Dendritic cell treated with granulocyte-macrophage colony-stimulating factor and Interleukin-4, amounts not matched to agents 40 ng/mL and 50 ng/mL, for 4 days (primary cell): ENCODE results near the gene IFI27L1.
"Not testable (repeated sequence)": the region's sequence is repeated elsewhere in the genome, so short reads cannot be mapped to it uniquely, and the experiment has no call there.

Experiments used
- H3K27ac Mint-ChIP-seq: one replicate; pipeline ENCODE4 v1.8.0; 2022; ENCODE audit warnings: mild to moderate bottlenecking, mixed read lengths
- H3K27me3 Mint-ChIP-seq: one replicate; pipeline ENCODE4 v1.8.0; 2022; ENCODE audit warnings: mild to moderate bottlenecking, mixed read lengths
- H3K36me3 Mint-ChIP-seq: one replicate; pipeline ENCODE4 v1.8.0; 2022; ENCODE audit warnings: low read depth, mixed read lengths
- H3K4me1 Mint-ChIP-seq: one replicate; pipeline ENCODE4 v1.8.0; 2022; ENCODE audit warnings: low read depth, mixed read lengths
- H3K4me3 Mint-ChIP-seq: one replicate; pipeline ENCODE4 v1.8.0; 2022; ENCODE audit warnings: mild to moderate bottlenecking, moderate library complexity, mixed read lengths
- H3K9me3 Mint-ChIP-seq: one replicate; pipeline ENCODE4 v1.8.0; 2022; ENCODE audit warnings: mixed read lengths
- intact Hi-C: fragments of 100-400 bp; cut with micrococcal nuclease; formaldehyde crosslinking; loops from one replicate; pipeline ENCODE4 v1.15.0; 2022

IFI27L1 gene

GRCh38 chr14:94054401-94054800 lies 26.7 kb upstream of the IFI27L1 start:
- Mint-ChIP-seq H3K36me3 (peaks cover 98% of the 10 kb centered on the region), H3K9me3 (no peaks in the 10 kb centered on the region), H3K4me3 (no peak overlapping the region), H3K27ac (no peak overlapping the region), H3K27me3 (no peaks in the 10 kb centered on the region), H3K4me1 (peaks cover 15% of the 10 kb centered on the region)
- intact Hi-C loops = no loop called here

GRCh38 chr14:94054936-94055335 lies 26.2 kb upstream of the IFI27L1 start:
- peaks cover 15% of the 10 kb centered on the region for H3K4me1 Mint-ChIP-seq
- no peaks in the 10 kb centered on the region for H3K9me3 Mint-ChIP-seq
- H3K36me3 Mint-ChIP-seq = peaks cover 98% of the 10 kb centered on the region
- no peak overlapping the region for H3K4me3 Mint-ChIP-seq
- H3K27me3 Mint-ChIP-seq = no peaks in the 10 kb centered on the region
- intact Hi-C loops = no loop called here
- H3K27ac Mint-ChIP-seq = no peak overlapping the region

- intact Hi-C loops = no loop called here
- H3K4me3 Mint-ChIP-seq = no peak overlapping the region
Measured at GRCh38 chr14:94056579-94057308, 24.4 kb upstream of the IFI27L1 start.

GRCh38 chr14:94058128-94058673 lies 22.9 kb upstream of the IFI27L1 start:
- Mint-ChIP-seq H3K27ac (no peak overlapping the region), H3K4me1 (peaks cover 28% of the 10 kb centered on the region), H3K4me3 (no peak overlapping the region), H3K36me3 (peaks cover 98% of the 10 kb centered on the region), H3K27me3 (no peaks in the 10 kb centered on the region), H3K9me3 (no peaks in the 10 kb centered on the region)
- intact Hi-C loops = no loop called here

More at GRCh38 chr14:94056579-94057308, 24.4 kb upstream of the IFI27L1 start:
- Mint-ChIP-seq H3K9me3 (no peaks in the 10 kb centered on the region), H3K36me3 (peaks cover 98% of the 10 kb centered on the region), H3K4me1 (peaks cover 15% of the 10 kb centered on the region), H3K27me3 (no peaks in the 10 kb centered on the region), H3K27ac (no peak overlapping the region)

GRCh38 chr14:94058674-94059138 lies 22.4 kb upstream of the IFI27L1 start:
- Mint-ChIP-seq H3K4me1 (peaks cover 31% of the 10 kb centered on the region), H3K36me3 (peaks cover 98% of the 10 kb centered on the region), H3K27me3 (no peaks in the 10 kb centered on the region), H3K4me3 (no peak overlapping the region), H3K9me3 (no peaks in the 10 kb centered on the region), H3K27ac (no peak overlapping the region)
- intact Hi-C loops = no loop called here

GRCh38 chr14:94059998-94060397 lies 21.1 kb upstream of the IFI27L1 start:
- Mint-ChIP-seq H3K27me3 (no peaks in the 10 kb centered on the region), H3K27ac (no peak overlapping the region), H3K9me3 (no peaks in the 10 kb centered on the region), H3K4me1 (peaks cover 31% of the 10 kb centered on the region), H3K4me3 (no peak overlapping the region), H3K36me3 (peaks cover 87% of the 10 kb centered on the region)
- intact Hi-C loops = no loop called here

- H3K4me3 Mint-ChIP-seq = no peak overlapping the region
- H3K4me1 Mint-ChIP-seq = peaks cover 46% of the 10 kb centered on the region
- peaks cover 76% of the 10 kb centered on the region for H3K36me3 Mint-ChIP-seq
- H3K27me3 Mint-ChIP-seq = no peaks in the 10 kb centered on the region
- intact Hi-C loops = no loop called here
- no peaks in the 10 kb centered on the region for H3K9me3 Mint-ChIP-seq
- H3K27ac Mint-ChIP-seq = peak overlapping the region; percentile 12
Measured at GRCh38 chr14:94062344-94062940, 18.7 kb upstream of the IFI27L1 start.

GRCh38 chr14:94066089-94066676 lies 14.9 kb upstream of the IFI27L1 start:
- Mint-ChIP-seq H3K27me3 (no peaks in the 10 kb centered on the region), H3K36me3 (peaks cover 67% of the 10 kb centered on the region), H3K9me3 (peaks cover 36% of the 10 kb centered on the region), H3K27ac (no peak overlapping the region), H3K4me1 (peaks cover 55% of the 10 kb centered on the region), H3K4me3 (no peak overlapping the region)
- intact Hi-C loops = no loop called here

GRCh38 chr14:94072076-94072475 lies 9.0 kb upstream of the IFI27L1 start:
- H3K4me1 Mint-ChIP-seq = peaks cover 19% of the 10 kb centered on the region
- intact Hi-C loops, H3K4me3 Mint-ChIP-seq, H3K27ac Mint-ChIP-seq, H3K27me3 Mint-ChIP-seq: not testable (repeated sequence)
- peaks cover 67% of the 10 kb centered on the region for H3K9me3 Mint-ChIP-seq
- H3K36me3 Mint-ChIP-seq = peaks cover 76% of the 10 kb centered on the region

- H3K4me1 Mint-ChIP-seq = peaks cover 21% of the 10 kb centered on the region
- no peak overlapping the region for H3K27ac Mint-ChIP-seq
- intact Hi-C loops = no loop called here
- peaks cover 89% of the 10 kb centered on the region for H3K36me3 Mint-ChIP-seq
- H3K4me3 Mint-ChIP-seq = no peak overlapping the region
- H3K27me3 Mint-ChIP-seq = no peaks in the 10 kb centered on the region
- H3K9me3 Mint-ChIP-seq = peaks cover 48% of the 10 kb centered on the region
Measured at GRCh38 chr14:94074534-94074933, 6.6 kb upstream of the IFI27L1 start.

- Mint-ChIP-seq H3K27ac (no peak overlapping the region), H3K4me3 (no peak overlapping the region), H3K4me1 (peaks cover 25% of the 10 kb centered on the region), H3K9me3 (peaks cover 43% of the 10 kb centered on the region), H3K27me3 (no peaks in the 10 kb centered on the region), H3K36me3 (peaks cover 87% of the 10 kb centered on the region)
- intact Hi-C loops = no loop called here
Measured at GRCh38 chr14:94075008-94075407, 6.1 kb upstream of the IFI27L1 start.

- intact Hi-C loops = no loop called here
- Mint-ChIP-seq H3K4me3 (no peak overlapping the region), H3K4me1 (peaks cover 35% of the 10 kb centered on the region), H3K9me3 (peaks cover 24% of the 10 kb centered on the region), H3K36me3 (peaks cover 77% of the 10 kb centered on the region), H3K27ac (no peak overlapping the region), H3K27me3 (no peaks in the 10 kb centered on the region)
Measured at GRCh38 chr14:94077111-94077821, 3.8 kb upstream of the IFI27L1 start.

GRCh38 chr14:94077823-94078222 lies 3.3 kb upstream of the IFI27L1 start:
- Mint-ChIP-seq H3K4me1 (peaks cover 35% of the 10 kb centered on the region), H3K27me3 (no peaks in the 10 kb centered on the region), H3K4me3 (no peak overlapping the region), H3K36me3 (peaks cover 72% of the 10 kb centered on the region), H3K9me3 (peaks cover 20% of the 10 kb centered on the region), H3K27ac (no peak overlapping the region)
- intact Hi-C loops = no loop called here
